Uterus (tissue), 2 donors: ENCODE results near the gene PHLPP1.

ENCODE experiments used
- POLR2A ChIP-seq, 2 donors: fragments of 450-650 bp; IDR thresholded peaks; one replicate each; pipeline ENCODE4 v1.6.1; 2016; ENCODE audit warnings: antibody characterized with exemption in 2 of 2, mild to moderate bottlenecking in 1 of 2, moderate library complexity in 1 of 2
- TF ChIP-seq, protein P1 (sequence below), 4 experiments: fragments of 200-600 bp in 2 of 4; fragments of 450-650 bp in 2 of 4; sonication (generic) in 2 of 4; IDR thresholded peaks; one replicate each; pipeline ENCODE4 v1.5.1; 2016 to 2019; ENCODE audit warnings: antibody characterized with exemption in 4 of 4, mild to moderate bottlenecking in 2 of 4, moderate library complexity in 1 of 4

- TF ChIP-seq, protein P1, sequence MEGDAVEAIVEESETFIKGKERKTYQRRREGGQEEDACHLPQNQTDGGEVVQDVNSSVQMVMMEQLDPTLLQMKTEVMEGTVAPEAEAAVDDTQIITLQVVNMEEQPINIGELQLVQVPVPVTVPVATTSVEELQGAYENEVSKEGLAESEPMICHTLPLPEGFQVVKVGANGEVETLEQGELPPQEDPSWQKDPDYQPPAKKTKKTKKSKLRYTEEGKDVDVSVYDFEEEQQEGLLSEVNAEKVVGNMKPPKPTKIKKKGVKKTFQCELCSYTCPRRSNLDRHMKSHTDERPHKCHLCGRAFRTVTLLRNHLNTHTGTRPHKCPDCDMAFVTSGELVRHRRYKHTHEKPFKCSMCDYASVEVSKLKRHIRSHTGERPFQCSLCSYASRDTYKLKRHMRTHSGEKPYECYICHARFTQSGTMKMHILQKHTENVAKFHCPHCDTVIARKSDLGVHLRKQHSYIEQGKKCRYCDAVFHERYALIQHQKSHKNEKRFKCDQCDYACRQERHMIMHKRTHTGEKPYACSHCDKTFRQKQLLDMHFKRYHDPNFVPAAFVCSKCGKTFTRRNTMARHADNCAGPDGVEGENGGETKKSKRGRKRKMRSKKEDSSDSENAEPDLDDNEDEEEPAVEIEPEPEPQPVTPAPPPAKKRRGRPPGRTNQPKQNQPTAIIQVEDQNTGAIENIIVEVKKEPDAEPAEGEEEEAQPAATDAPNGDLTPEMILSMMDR (IDR thresholded peaks at IDR 0.05) = no peak
- TF ChIP-seq POLR2A (IDR thresholded peaks at IDR 0.05) = no peak
These were observed 42.7 kb upstream of the PHLPP1 start for GRCh38 chr18:62672600-62672999.
